Measurements from ENCODE around the gene DNAH17.

Gene DNAH17

DNA sequence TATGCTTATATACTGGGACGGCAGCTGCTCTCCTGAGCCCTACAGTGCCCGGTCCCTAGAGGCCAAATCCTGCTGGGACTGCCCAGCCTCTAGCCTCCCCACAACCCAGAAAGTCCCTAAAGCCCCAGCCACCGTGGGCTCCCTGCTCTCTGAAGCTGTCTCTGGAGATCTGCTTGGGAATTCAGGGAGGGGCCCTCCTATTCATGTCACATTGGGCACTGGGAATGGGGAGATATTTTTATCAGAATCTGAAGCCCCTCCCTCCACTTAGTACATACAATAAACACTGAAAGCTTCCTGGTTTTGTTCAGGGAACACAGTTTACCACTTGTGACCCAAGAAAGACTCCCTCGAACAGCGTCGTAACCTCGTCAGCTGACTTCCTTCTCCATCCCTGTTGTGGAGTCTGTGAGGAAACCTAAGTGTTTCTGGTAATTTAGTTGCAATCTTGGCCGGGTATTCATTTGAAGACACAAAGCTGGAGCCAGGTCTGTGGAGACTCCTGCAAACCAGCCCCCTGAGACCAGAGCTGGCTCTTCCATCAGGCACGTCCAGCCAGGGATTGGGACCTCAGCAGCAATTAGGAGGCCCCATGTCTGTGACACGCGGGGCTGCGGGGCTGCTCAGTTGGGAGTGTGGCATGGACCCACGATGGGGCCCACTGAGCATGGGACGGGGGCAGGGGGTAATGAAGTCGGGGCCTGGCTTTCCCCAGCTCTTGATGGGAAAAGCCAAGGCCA is 160.2 kb downstream of the DNAH17 start:
- intact Hi-C loops (cut with DNase I) = no loop called here
- DNase-seq = no peak

- no peak for DNase-seq
- intact Hi-C loops (cut with DNase I) = no loop called here
These were observed 161.1 kb downstream of the DNAH17 start for GRCh38 chr17:78415821-78416711.

- intact Hi-C loops (cut with DNase I) = no loop called here
- DNase-seq = no peak
These were observed 162.7 kb downstream of the DNAH17 start for GRCh38 chr17:78414178-78415162.

DNA sequence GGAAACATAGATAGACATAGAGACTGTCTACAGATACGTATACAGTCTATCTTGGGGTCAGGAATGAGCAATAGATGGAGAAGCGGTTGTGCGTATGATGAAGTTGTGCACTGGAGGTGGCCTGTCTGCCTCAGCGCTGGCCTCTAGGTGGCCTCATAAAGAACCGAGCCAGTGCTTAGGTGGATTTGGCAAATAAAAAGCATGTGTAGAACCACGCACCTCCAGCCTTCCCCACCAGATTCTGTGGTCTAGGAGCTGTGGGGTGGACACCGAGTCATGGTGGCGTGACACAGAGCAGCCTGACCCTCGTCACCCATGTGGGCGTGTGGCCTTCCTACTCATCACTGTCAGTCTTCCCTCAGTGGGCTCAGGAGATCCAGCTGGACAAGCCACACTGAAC is 164.8 kb downstream of the DNAH17 start:
- DNase-seq = no peak
- intact Hi-C loops (cut with DNase I) = no loop called here

GRCh38 chr17:78411241-78411857 is 165.8 kb downstream of the DNAH17 start:
- intact Hi-C loops (cut with DNase I) = no loop called here

DNA sequence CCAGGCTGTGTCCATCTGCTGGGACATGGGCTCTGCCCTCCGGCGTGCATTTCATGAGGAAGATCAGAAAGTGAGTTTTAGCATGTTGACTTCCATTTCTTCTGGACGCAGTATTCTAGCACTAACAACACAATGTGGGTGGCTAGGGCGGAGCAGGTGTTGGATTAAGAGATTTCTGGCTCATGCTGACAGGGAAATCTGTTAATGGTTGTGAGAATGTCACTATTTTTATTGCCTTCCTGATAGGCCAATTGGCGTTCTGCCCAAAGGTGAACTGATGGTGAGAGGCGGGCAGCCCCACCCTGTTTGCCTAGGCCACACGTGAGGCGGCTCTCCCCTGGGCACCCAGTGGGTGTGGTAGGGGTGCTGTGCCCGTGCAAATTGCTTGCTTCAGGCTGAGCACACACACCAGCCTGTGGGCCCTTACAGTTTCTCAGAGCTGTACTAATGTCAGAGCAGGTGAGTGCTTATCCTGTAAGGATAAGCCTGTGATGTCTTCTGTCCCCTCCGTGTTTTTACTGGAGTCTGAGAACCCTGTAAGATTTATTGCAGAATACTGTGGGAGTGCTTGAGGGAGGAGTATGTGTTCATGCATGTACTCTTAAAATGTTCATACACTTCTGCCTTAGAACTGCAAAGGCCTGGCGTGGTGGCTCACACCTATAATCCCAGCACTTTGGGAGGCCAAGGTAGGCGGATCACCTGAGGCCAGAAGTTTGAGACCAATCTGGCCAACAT is 167.8 kb downstream of the DNAH17 start:
- intact Hi-C loops (cut with DNase I) = no loop called here
- peak in 1 of 42 donors; percentile 48 for DNase-seq

More at GRCh38 chr17:78411241-78411857, 165.8 kb downstream of the DNAH17 start:
- DNase-seq = no peak

- intact Hi-C loops (cut with DNase I) = no loop called here
- no peak for DNase-seq
These were observed 168.6 kb downstream of the DNAH17 start for GRCh38 chr17:78408476-78409050.

- no peak for DNase-seq
- intact Hi-C loops (cut with DNase I) = no loop called here
These were observed 169.7 kb downstream of the DNAH17 start for GRCh38 chr17:78407387-78408000.

- DNase-seq = no peak
- intact Hi-C loops (cut with DNase I) = no loop called here
These were observed 170.3 kb downstream of the DNAH17 start for GRCh38 chr17:78406920-78407319.

GRCh38 chr17:78406396-78406795 is 170.8 kb downstream of the DNAH17 start:
- intact Hi-C loops (cut with DNase I) = no loop called here
- DNase-seq = no peak

DNA sequence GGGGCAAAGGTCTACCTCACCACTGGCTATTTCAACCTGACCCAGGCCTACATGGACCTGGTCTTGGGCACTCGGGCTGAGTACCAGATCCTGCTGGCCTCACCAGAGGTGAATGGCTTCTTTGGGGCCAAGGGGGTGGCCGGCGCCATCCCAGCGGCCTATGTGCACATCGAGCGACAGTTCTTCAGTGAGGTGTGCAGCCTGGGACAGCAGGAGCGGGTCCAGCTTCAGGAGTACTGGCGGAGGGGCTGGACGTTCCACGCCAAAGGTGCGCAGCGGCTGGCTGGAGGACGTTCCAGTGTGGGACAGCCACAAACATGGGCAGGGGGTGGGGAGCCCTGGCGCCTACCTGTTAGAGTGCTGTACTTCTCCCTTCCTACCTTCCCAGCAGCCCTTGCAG is 173.4 kb downstream of the DNAH17 start:
- intact Hi-C loops (cut with DNase I) = no loop called here
- no peak for DNase-seq

GRCh38 chr17:78401891-78402290 is 175.3 kb downstream of the DNAH17 start:
- intact Hi-C loops (cut with DNase I) = no loop called here
- DNase-seq = peak in 1 of 42 donors; percentile 23

DNA sequence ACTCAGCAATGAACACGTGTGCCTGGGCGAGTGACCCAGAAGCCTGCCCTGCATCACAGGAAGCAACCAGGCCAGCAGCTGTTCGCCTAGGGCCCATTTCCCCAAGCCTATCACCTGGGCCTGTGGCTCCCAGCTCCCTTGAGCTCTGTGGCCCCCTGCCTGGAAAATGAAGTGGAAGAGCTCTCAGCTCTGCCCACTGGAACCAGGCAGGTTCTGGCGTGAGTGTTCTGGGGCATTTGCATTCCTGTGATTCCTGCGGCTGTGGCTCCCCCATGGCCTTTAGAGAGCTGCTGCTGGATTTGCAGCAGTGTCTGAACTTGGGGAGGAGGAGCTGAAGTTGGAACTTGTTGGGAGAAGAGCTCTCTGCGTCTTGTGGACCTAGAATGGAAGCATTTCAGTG is 175.9 kb downstream of the DNAH17 start:
- intact Hi-C loops (cut with DNase I) = no loop called here

GRCh38 chr17:78400581-78401240 is 176.5 kb downstream of the DNAH17 start:
- intact Hi-C loops (cut with DNase I) = no loop called here
- no peak for DNase-seq

More for the DNA sequence above, 175.9 kb downstream of the DNAH17 start:
- no peak for DNase-seq

DNA sequence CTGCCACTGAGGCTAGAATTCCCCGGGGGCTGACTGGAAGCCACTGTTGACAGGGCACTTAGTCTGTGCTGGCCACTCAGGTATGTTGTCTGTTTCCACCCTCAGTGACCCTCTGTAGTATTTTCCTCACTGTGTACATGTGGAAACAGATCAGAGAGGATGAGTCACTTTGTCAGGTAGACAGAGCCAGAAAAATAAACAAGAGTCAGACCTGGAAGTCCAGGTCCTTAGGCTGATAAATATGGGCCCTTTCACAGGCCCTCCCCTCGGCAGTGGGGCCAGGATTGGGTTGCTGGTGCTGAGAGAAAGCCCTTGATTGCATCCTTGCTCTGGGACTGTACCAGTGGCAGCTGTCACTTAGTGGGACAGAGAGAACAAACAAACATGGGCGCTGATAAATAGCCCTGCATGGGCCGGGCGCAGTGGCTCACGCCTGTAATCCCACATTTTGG is 177.5 kb downstream of the DNAH17 start:
- intact Hi-C loops (cut with DNase I) = no loop called here
- DNase-seq = no peak

GRCh38 chr17:78399028-78399692 is 178.0 kb downstream of the DNAH17 start:
- intact Hi-C loops (cut with DNase I) = no loop called here
- DNase-seq = no peak
